Neural cell (in vitro differentiated cells): ENCODE results near the gene CACNA1E.

Experiments used
- CTCF ChIP-seq: fragments of 450-650 bp; IDR thresholded peaks from 2 replicates; pipeline ENCODE4 v1.5.1; 2014; ENCODE audit warnings: antibody characterized with exemption, mild to moderate bottlenecking, moderate library complexity; ENCODE audit not compliant: poor library complexity, severe bottlenecking
- EP300 ChIP-seq: fragments of 450-650 bp; conservative IDR thresholded peaks from 2 replicates; pipeline ENCODE4 v1.6.1; 2014; ENCODE audit warnings: antibody characterized with exemption, mild to moderate bottlenecking, moderate library complexity; ENCODE audit not compliant: poor library complexity, severe bottlenecking
- EZH2 ChIP-seq: fragments of 200-600, 300-800 bp; shearing (Covaris generic), sonication (generic); IDR thresholded peaks from 2 replicates; pipeline ENCODE4 v1.6.1; 2014; ENCODE audit warnings: antibody characterized with exemption, low read length, borderline replicate concordance, mild to moderate bottlenecking; ENCODE audit not compliant: insufficient read depth, poor library complexity, severe bottlenecking
- POLR2AphosphoS5 ChIP-seq: IDR thresholded peaks from 2 replicates; pipeline ENCODE4 v1.6.1; 2012

GRCh38 chr1:181458419-181458818 lies 24.9 kb upstream of the CACNA1E start:
- TF ChIP-seq EP300 = no peak
- TF ChIP-seq CTCF = no peak
- no peak for TF ChIP-seq POLR2AphosphoS5
- TF ChIP-seq EZH2 = no peak
